AG09309 (cell line): Measurements from ENCODE around the gene FAM120C.

Experiments used
- DNase-seq: peaks from one replicate; pipeline ENCODE4 v3.0.0-alpha.2; 2010; ENCODE audit warnings: low read depth
- H3K4me3 ChIP-seq: 2 replicates; pipeline ENCODE4 v1.5.1; 2011; ENCODE audit warnings: mild to moderate bottlenecking, low read depth, low read length, moderate library complexity; ENCODE audit not compliant: control insufficient read depth
- TF ChIP-seq, protein P1 (sequence below): IDR thresholded peaks from 2 replicates; pipeline ENCODE4 v1.5.1; 2011; ENCODE audit warnings: mild to moderate bottlenecking, low read depth, low read length, inconsistent platforms; ENCODE audit not compliant: insufficient read depth, control insufficient read depth; ENCODE audit errors: missing control alignments

FAM120C gene

DNA sequence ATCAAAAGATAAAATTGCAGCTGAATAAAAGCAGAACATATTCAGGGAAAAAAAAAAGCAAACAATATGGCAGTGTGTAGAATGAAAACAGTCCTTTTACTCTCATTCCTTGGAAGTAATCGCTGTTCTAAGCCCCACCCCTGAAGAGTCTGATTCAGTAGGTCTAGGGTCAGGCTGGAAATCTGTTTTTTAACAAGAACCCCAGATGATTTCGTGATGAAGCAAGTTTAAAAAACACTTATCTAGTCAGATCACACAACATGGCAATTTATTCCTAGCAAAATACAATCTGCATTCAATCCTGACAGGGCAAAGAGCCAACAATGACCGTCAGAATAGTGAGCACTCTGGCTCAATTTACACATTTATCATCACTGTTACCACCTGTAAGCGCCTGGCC is 16.1 kb downstream of the FAM120C start:
- DNase-seq = no peak
- TF ChIP-seq, protein P1, sequence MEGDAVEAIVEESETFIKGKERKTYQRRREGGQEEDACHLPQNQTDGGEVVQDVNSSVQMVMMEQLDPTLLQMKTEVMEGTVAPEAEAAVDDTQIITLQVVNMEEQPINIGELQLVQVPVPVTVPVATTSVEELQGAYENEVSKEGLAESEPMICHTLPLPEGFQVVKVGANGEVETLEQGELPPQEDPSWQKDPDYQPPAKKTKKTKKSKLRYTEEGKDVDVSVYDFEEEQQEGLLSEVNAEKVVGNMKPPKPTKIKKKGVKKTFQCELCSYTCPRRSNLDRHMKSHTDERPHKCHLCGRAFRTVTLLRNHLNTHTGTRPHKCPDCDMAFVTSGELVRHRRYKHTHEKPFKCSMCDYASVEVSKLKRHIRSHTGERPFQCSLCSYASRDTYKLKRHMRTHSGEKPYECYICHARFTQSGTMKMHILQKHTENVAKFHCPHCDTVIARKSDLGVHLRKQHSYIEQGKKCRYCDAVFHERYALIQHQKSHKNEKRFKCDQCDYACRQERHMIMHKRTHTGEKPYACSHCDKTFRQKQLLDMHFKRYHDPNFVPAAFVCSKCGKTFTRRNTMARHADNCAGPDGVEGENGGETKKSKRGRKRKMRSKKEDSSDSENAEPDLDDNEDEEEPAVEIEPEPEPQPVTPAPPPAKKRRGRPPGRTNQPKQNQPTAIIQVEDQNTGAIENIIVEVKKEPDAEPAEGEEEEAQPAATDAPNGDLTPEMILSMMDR = no peak

DNA sequence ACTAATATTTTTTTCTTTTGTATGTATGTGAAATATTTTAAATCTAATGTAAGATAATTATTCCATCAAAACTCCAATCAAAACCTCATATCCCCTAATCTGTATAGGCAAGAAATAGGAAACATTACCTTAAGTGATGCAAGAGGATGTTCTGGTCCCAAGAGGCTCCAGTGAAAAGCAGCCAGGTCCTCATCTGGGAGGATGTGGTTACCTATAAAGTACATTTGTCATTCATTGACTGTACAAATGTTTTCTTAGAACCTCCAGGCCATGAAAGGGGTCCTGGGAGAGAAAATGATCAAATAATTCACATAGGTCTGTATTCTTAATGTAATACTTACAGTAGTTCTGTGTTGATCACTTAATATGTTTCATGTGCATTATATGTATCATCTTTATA is 25.5 kb downstream of the FAM120C start:
- TF ChIP-seq, protein P1 = no peak
- H3K4me3 ChIP-seq = no peak overlapping the region
- DNase-seq = no peak

More for the DNA sequence above, 16.1 kb downstream of the FAM120C start:
- H3K4me3 ChIP-seq = no peak overlapping the region

DNA sequence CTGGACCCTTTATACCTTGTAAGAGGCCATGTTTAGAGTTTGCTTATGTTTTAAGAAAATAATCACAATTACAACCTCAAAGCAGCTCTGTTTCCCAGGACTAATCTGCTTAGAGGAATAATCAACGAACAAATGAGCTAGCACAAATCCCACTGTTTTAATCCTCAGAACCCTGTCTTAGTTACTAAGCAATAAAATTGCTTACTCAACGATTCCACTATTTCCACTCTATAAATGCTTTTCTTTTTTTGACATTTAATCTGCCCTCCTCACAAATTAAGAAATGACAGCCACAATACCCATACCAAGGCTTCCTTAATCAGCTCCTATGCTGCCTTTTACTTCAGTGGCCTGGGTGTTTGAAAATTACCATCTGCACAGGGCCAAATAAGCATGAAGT is 48.8 kb downstream of the FAM120C start:
- DNase-seq = no peak
- TF ChIP-seq, protein P1 = no peak
- no peak overlapping the region for H3K4me3 ChIP-seq

DNA sequence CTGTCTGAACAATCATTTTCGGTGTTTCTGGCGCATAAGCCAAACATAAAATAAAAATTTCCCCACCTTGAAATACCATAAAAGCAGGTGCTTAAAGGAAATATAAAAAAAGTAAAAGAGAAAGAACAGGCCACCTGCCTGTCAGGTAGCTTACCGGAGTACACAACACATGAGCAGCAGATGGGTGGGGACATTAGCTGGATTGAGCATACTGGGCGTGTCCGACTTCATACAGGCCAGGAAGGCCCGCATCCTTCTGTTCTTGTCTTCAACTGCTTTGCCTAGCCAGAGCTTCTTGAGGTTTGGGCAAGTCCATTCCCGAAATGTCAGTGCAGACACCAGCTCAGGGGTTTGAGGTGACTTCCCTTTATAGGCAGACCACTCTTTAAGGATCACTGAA is 66.7 kb downstream of the FAM120C start:
- no peak for DNase-seq
- TF ChIP-seq, protein P1 = no peak
- no peak overlapping the region for H3K4me3 ChIP-seq

DNA sequence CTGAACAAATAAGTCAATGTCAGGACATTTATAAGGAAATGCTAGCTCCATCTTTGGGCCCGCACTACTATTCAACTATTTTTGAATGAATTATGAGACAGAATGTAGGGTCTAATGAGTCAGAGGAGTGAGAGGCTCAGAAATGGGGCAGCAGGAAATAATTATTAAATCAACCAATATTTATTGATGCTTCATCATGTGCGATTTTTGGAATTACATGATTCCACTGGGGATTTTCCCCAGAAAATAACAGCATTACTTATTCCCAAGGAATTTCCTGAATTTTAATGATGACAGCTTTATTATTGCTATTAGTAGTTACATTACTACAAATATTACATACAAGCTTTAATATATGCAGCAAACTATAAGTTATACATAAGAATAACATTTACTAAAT is 89.5 kb downstream of the FAM120C start:
- no peak for DNase-seq
- no peak overlapping the region for H3K4me3 ChIP-seq
- TF ChIP-seq, protein P1 = no peak

DNA sequence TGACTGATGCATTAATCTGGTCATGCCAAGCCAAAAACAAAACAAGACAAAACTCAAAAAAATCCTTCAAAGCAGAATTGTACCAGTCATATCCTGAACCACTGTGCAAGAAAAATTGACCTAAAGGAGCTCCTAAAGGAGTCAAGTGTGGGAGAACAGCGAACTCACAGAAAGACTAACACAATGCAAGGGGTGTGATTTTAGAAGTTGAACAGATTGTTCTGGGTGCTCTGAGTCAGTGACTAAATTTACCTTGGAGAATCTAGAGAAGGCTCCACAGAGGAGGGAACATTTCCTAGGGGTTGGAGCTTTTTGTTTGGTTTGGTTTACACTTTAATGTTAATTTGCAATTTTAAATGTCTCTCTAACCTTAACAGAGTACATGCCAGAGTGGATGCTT is 89.9 kb downstream of the FAM120C start:
- TF ChIP-seq, protein P1 = no peak
- no peak for DNase-seq
- no peak overlapping the region for H3K4me3 ChIP-seq

DNA sequence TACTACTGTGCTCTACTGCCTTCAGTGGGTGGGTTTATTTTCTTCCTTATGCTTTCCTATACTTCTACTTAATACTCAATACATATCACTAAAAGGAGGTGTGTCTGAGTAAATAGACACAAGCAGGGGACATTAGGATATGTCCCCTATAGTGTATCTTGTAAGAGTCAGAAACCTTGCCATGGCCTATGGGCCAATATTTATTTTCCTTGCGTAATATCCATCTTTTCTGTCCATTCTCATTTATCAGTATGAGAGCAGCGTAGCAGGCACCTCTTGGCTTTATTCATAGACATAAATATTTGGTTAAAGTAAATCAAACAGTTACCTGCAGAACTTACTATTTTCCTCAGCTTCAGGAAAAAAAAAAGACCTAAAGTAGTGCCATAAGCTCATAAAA is 92.2 kb downstream of the FAM120C start:
- TF ChIP-seq, protein P1 = no peak
- no peak for DNase-seq
- H3K4me3 ChIP-seq = no peak overlapping the region
